H1 (cell line): ENCODE measurements around the gene NANOS3.

Experiments
- BACH1 ChIP-seq: IDR thresholded peaks from 2 replicates; pipeline ENCODE4 v1.6.1; 2012; ENCODE audit warnings: low read length, improper control_type of control experiment
- CEBPB ChIP-seq: IDR thresholded peaks from 2 replicates; pipeline ENCODE4 v1.6.1; 2012; ENCODE audit warnings: low read depth, low read length
- CTCF ChIP-seq, 3 experiments: IDR thresholded peaks; 1 replicate in 2 of 3; 2 replicates in 1 of 3; pipeline versions ENCODE4 v1.5.1 to v1.6.1; 2011; ENCODE audit warnings: low read length in 3 of 3, mild to moderate bottlenecking in 3 of 3, inconsistent platforms in 2 of 3, low read depth in 1 of 3, moderate library complexity in 1 of 3; ENCODE audit not compliant: insufficient read depth in 1 of 3; ENCODE audit errors: control extremely low read depth in 1 of 3
- EP300 ChIP-seq, 2 experiments: IDR thresholded peaks; 1 replicate in 1 of 2; 2 replicates in 1 of 2; pipeline ENCODE4 v1.6.1; 2011 to 2012; ENCODE audit warnings: low read depth in 2 of 2, low read length in 2 of 2, mild to moderate bottlenecking in 2 of 2, borderline replicate concordance in 1 of 2, inconsistent platforms in 1 of 2, moderate library complexity in 1 of 2
- EZH2 ChIP-seq: fragments of 200-600 bp; sonication (generic); IDR thresholded peaks from 2 replicates; pipeline ENCODE4 v1.7.1; 2012; ENCODE audit warnings: low read depth, mild to moderate bottlenecking, moderate library complexity, low read length, inconsistent platforms; ENCODE audit not compliant: severe bottlenecking
- MAFK ChIP-seq: IDR thresholded peaks from 2 replicates; pipeline ENCODE4 v1.6.1; 2012; ENCODE audit warnings: low read depth, mild to moderate bottlenecking, improper control_type of control experiment, low read length
- POLR2A ChIP-seq, 2 experiments: IDR thresholded peaks; 1 replicate in 1 of 2; 2 replicates in 1 of 2; pipeline ENCODE4 v1.6.1; 2011; ENCODE audit warnings: low read depth in 2 of 2, low read length in 2 of 2, mild to moderate bottlenecking in 2 of 2; ENCODE audit errors: control extremely low read depth in 1 of 2
- RAD21 ChIP-seq, 2 experiments: IDR thresholded peaks in 1 of 2; conservative IDR thresholded peaks in 1 of 2; 2 replicates each; pipeline ENCODE4 v1.6.1; 2011; ENCODE audit warnings: low read depth in 2 of 2, low read length in 2 of 2, improper control_type of control experiment in 1 of 2, inconsistent platforms in 1 of 2, mild to moderate bottlenecking in 1 of 2, moderate library complexity in 1 of 2
- TAF1 ChIP-seq: IDR thresholded peaks from 2 replicates; pipeline ENCODE4 v1.6.1; 2011; ENCODE audit warnings: mild to moderate bottlenecking, low read depth, low read length
- YY1 ChIP-seq: IDR thresholded peaks from 2 replicates; pipeline ENCODE4 v1.6.1; 2011; ENCODE audit warnings: low read depth, mild to moderate bottlenecking, low read length
- TF ChIP-seq, protein P1 (sequence below): IDR thresholded peaks from 2 replicates; pipeline ENCODE4 v1.6.1; 2011; ENCODE audit warnings: low read length, improper control_type of control experiment

- TF ChIP-seq CTCF (IDR thresholded peaks at IDR 0.05; ENCODE audit: control extremely low read depth in 1 of 3, insufficient read depth in 1 of 3, low read depth in 1 of 3, low read length in 3 of 3) (no peak), EP300 (IDR thresholded peaks at IDR 0.05; ENCODE audit: borderline replicate concordance in 1 of 2, low read depth in 2 of 2, low read length in 2 of 2) (no peak), RAD21 (IDR thresholded peaks at IDR 0.05 in 1 of 2, conservative IDR thresholded peaks at IDR 0.05 in 1 of 2; ENCODE audit: low read depth in 2 of 2, low read length in 2 of 2) (no peak), CEBPB (no peak), POLR2A (IDR thresholded peaks at IDR 0.05; ENCODE audit: control extremely low read depth in 1 of 2, low read depth in 2 of 2, low read length in 2 of 2) (no peak), YY1 (no peak), MAFK (no peak), EZH2 (no peak), BACH1 (no peak), TAF1 (no peak)
- TF ChIP-seq, protein P1, sequence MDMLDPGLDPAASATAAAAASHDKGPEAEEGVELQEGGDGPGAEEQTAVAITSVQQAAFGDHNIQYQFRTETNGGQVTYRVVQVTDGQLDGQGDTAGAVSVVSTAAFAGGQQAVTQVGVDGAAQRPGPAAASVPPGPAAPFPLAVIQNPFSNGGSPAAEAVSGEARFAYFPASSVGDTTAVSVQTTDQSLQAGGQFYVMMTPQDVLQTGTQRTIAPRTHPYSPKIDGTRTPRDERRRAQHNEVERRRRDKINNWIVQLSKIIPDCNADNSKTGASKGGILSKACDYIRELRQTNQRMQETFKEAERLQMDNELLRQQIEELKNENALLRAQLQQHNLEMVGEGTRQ = no peak
Measured at GRCh38 chr19:13906910-13907309, 30.0 kb downstream of the NANOS3 start.
